Activated CD4-positive, CD25-positive, alpha-beta regulatory T cell treated with anti-CD3 and anti-CD28 coated beads, Interleukin-2, amount 50 U/mL, for 24 hours (primary cell): ENCODE measurements around the gene CDC20B.
"Not testable (repeated sequence)": the region's sequence is repeated elsewhere in the genome, so short reads cannot be mapped to it uniquely, and the experiment has no call there.

ENCODE experiments used
- ATAC-seq, 2 donors: fragments of 150-1000 bp; cut with Tn5 transposase; one replicate each; pipeline ENCODE4 v1.10.0; 2021; ENCODE audit warnings: mild to moderate bottlenecking in 1 of 2, moderate library complexity in 1 of 2

CDC20B gene

DNA sequence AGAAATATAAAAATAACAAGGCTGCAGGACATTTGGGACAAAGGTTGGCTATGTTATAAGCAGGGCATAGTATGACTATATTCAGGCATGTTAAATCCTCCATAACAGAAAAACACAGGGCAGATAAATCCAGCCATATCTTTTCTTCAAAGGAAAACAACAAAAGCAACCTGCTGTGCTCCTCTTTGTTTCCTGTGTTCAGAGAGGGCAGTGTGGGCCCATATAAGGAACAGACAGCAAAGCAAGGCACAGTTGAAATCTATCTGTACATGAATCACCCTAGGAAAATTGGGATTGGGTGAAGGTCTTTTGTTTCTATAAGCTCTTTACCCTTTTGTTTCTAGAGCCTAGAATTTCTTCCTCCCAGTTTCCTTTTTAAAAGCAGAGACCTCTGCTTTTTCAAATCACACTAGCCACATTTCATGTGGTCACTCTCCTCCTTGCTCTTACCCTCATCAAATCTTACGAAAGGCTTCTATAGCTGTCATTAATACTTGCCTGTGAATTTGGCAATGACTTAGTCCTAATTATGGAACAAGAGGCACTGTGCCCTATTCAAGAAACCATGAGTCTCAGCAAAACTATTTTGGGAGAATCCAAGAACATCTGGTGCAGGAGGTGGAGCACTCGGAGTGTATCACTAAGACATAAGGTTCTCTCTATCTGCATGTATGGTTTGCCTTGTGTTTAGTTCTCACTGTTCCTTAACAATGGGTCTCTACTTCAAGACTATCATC, 68.8 kb downstream of the CDC20B start:
- no peak for ATAC-seq

DNA sequence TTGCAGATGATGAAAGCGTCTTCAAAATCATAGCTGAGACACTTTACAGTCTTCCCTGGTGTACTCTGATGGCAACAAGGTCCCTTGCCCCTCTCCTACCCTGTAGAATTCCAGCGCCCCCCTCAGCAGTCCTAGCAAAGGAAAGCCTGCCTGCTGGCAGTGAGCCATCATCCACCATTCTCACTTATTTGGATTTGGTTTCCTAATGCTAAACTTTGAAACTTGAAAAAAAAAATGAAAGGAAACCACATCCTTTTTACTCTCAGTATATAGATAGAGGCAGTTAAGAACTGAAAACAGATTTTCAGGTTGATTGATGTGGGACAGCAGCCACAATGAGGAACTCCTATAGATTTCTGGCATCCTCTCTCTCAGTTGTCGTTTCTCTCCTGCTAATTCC, 70.6 kb downstream of the CDC20B start, which contains the start of gene GZMA:
Gene GZMA (plus strand): TSS at position 299 of the 400 bp plus-strand sequence. CDS start 37 bp downstream, at position 336.
- ATAC-seq = peak; percentile 68 to 75

DNA sequence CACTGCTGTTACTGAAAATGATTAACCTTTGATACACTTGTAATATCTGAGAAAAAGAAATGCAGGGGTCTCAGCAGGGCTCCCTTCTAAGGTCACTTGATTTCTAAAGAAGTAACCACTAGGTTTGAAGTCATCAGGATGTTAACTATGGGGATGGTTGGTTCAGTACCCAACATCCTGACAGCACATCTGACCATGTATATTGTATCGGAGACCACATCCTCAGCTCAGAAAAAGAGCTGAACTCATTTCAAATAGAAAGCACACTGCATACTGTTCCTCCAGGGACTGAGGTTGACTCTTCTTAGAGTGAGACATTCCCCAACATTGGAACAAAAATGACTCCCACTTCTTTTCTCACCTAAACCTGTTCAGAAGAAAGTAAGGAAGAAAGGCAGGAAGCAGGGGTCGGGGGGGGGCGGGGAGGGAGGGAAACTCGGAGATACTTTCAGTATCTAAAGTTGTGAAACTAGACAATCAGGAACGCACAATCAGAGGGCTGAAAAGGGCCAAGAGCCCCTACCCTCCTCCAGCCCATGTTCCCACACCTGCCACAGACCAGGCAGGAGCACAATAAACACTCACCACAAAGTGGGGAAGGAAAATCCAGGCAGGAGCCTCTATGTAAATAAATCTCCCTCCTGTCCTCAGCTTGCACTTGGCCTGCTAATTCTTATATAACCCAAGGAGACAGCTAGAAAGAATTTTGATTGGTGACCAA, 71.3 kb downstream of the CDC20B start:
- peak; percentile 57 to 62 for ATAC-seq

DNA sequence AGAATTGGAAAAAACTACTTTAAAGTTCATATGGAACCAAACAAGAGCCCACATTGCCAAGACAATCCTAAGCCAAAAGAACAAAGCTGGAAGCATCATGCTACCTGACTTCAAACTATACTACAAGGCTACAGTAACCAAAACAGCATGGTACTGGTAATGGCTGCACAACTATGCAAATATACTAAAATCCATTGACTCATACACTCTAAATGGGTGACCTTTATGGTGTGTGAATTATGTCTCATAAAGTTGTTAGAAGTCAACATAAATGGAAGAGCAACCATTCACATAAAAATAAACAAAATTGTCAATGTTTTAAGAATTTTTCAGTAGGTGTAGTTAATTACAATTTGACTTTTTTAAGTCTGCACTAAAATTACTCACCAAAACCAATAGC, 71.8 kb downstream of the CDC20B start:
- ATAC-seq = peak; percentile 68 to 79

DNA sequence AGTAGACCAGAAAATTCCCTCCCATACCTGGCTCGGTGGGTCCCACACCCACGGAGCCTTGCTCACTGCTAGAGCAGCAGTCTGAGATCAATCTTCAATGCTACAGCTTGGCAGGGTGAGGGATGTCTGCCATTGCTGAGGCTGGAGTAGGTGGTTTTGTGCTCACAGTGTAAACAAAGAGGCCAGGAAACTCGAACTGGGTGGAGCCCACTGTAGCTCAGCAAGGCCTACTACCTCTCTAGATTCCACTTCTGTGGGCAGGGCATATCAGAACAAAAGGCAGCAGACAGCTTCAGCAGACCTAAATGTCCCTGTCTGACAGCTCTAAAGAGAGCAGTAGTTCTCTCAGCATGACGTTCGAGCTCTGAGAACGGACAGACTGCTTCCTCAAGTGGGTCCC, 76.1 kb downstream of the CDC20B start:
- ATAC-seq = no peak

DNA sequence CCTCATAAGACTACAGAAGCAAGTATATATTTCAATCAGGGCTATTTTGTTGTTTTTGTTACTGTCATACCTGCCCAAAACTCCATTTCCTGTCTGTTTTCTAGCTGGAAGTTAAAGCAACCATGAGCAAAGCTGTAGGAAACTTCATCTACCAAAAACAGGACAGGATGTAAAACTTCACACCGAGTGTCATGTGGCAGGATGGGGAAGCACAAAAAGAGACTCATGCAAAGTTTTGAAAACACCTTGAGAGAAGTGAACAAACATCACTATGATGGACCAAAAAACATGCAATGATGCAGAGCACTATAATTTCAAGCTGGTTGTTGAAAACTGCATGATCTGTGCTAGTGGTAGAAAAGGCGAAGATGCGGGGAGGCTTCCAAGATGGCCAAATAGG, 76.8 kb downstream of the CDC20B start:
- ATAC-seq = no peak

DNA sequence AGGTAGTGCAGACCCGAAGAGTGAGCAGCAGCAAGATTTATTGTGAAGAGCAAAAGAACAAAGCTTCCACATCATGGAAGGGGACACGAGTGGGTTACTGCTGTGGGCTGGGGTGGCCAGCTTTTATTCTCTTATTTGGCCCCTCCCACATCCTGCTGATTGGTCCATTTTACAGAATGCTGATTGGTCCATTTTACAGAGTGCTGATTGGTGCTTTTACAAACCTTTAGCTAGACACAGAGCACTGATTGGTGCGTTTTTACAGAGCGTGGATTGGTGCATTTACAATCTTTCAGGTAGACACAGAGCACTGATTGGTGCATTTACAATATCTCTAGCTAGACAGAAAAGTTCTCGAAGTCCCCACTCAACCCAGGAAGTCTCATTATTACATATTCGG, 82.0 kb downstream of the CDC20B start:
- ATAC-seq = not testable (repeated sequence)

DNA sequence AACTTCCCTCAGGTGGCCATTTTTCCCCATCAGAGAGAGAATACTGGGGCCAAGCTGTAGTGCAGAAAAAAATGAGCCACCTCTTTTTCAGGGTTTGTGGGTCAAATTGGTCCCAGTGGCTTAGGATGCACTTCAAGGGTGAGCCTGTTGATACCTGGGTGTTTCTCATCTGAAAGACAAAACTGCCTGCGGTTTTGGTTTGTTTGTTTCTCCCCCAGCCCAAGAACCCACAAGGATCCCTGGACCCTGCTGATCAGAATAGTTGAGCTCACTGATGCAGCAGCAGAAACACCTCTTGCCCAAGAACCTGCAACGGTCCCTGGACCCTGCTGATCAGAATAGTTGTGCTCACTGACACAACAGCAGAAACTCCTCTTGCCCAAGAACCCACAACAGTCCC, 83.7 kb downstream of the CDC20B start:
- not testable (repeated sequence) for ATAC-seq

DNA sequence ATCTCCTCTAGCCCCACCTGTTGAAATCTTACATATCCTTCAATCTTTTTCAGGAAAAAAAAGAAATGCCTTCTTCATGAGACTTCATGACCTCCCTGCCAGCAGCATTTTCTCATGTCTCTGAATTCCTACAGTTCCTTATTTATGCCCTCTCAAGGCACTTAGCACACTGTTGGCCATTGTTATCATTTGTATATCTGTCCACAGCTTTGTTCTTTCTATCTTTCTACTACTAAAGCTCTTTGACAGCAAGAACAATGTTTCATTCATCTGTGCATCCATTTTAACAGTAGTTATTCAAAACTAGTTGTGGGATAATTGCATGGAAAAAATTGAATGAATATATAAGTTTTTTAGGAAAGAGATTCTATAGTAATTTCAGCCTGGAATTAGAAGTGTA, 91.4 kb downstream of the CDC20B start:
- no peak for ATAC-seq

DNA sequence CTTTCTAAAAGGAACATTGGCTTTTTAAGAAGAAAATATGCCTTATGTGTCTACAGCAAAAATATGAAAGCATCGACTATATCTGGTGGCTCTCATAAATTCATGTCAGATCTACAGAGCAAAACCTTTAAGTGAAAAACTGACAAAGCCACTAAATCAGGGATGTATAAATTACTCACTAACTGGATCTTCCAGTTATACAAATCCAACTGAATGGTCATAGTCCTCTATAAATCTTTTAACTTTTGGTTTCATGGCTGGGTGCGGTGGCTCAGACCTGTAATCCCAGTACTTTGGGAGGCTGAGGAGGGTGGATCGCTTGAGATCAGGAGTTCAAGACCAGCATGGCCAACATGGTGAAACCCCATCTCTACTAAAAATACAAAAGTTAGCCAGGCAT, 99.8 kb downstream of the CDC20B start:
- ATAC-seq = no peak

DNA sequence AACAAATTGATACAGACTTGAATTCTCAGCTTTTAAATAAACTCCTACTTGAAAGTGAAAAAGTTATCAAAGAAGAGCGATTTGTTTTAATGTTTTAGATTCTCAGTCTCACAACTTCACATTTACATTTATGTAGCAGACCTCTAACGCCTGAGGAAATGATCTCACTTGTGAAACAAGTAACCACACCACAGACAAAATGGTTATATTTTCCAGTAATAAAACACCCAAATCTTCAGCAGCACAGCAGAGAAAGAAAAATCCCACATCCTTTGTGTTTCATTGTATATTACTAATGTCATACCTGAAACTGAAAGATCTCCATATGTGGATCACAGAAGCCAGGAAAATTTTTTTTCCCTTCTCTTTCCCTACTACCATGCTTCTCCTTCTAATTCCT, 100.3 kb downstream of the CDC20B start:
- ATAC-seq = peak; percentile 90 to 92

DNA sequence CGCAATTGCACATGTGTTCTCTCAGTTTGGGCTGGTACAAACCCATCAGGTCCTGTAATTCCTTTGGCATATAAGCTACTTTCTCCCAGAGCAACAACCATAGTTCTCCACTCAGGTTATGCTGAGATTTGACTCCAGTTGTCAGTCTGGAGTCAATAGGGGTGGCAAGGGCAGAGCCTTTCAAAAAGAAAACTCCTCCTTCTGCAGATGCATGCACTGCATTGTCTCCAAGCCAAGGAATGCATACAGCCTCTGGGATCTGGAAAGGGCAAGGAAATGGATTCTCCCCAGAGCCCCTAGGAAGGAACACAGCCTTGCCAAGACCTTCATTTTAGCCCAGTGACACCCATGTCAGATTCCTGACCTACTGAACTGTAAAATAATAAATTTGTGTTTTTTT, 101.6 kb downstream of the CDC20B start:
- ATAC-seq = no peak

DNA sequence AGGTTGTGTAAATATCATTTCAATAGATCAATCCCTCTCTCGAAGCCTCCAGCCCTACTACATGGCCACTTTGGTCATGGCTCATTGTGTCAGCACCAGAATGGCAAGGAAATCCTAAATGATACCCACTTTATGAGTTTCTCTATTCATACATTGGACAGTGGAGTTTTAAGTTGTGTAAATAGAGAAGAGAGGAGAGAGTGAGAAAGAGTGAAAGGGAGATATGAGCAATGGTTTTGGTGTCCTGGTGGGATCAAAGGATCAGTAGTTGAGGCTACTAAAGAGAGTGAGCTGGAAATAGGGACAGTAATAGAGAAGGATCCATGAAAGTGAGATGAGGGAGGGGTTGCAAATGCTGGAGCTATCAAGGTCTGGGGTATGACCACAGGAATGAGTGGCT, 102.0 kb downstream of the CDC20B start:
- ATAC-seq = no peak

DNA sequence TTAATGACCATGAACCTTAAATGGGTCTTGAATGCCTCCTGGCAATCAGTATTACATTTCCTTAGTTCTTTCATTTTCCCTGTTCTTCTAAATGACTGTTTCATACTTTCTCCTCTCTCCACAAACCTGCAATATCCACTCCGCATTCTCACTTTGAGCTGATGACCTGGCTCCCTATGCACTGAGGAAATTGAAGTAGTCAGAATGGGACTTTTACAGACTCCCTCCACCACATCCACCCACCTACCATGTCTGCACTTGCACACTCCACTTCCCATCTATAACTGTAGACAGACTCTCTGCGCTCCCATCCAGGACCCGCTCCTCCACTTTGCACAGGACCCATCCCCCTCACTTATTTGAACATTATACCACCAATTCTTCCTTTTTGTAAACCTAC, 106.7 kb downstream of the CDC20B start:
- no peak for ATAC-seq

DNA sequence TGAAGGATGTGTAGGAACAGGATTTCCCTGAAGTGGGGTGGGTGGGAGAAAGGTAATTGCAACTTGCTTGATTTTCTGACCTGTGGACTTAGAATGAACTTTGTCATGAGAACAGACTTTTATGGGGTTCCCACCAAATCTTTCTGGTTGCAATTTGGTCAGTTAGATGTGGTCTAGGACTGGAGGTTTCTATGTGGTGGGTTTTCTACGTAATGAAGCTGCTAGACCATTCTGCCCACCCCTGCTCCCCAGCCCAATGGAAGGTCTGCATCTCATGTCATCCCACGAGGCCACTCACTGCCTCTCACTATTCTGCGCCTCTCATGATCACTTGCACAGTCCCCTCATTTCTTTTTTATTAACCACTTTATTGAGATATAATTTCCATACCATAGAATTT, 108.5 kb downstream of the CDC20B start:
- no peak for ATAC-seq

DNA sequence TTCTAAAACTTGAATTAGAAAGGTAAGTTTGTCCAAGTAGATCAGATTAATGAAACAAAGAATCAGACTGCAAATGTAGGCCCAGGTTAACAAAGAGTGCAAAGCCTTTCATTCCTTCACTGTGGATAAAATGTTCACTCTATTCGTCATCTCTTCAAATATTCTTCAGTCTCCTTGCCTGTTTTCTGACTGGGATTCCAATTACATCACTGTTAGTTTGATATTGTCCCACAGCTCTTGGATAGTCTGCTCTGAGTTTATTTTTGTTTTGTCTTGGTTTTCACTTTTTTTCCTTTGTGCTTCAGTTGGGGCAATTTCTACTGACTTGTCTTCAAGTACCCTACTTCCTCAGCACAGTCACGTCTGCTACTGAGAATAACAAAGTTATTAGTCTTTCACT, 109.1 kb downstream of the CDC20B start:
- no peak for ATAC-seq

DNA sequence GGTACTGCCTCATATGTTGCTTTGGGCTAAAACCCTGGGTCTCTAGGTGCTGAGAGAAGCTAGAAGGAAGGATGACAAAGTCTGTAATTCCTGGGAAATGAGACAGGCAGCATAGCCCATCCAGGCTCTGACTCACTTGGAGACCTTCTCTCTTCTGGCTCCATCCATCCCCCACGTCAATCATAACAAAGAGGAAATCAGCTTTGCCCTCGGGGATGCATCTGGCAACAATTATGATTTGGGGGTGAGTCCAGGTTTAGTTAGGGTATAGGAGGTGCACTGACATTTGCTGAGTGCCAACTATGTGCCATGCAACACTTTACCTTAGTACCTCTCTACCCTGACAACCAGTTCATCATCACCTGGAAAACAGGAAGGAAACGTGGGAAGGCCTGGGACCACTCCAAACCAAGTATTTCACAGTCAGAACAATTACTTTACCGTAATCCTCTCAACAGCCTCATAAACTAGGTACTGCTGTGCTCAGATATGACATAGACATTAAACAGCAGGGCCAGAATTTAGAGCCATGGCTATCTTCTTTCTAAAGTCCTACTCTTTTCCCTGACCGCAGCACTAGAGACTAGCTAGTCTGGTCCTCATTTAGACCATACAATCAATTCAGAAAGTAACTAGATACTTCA, 109.6 kb downstream of the CDC20B start:
- ATAC-seq = no peak
